Suprapubic skin (tissue), 4 donors: ENCODE results near the gene TMC7. TPM values are rescaled to one million over a fixed set of nuclear protein-coding genes. Genes with fewer than 3 reads are reported as not detected.

Source experiments
- DNase-seq, 2 donors: peaks; one replicate each; pipeline ENCODE4 v3.0.0-alpha.2; 2019; ENCODE audit warnings: low spot score in 2 of 2
- H3K27ac ChIP-seq: fragments of 200-600 bp; sonication (generic); one replicate; pipeline ENCODE4 v1.5.1; 2019
- H3K27me3 ChIP-seq: fragments of 200-600 bp; sonication (generic); one replicate; pipeline ENCODE4 v1.5.1; 2019
- H3K36me3 ChIP-seq: fragments of 200-600 bp; sonication (generic); one replicate; pipeline ENCODE4 v1.5.1; 2019
- H3K4me1 ChIP-seq: fragments of 200-600 bp; sonication (generic); one replicate; pipeline ENCODE4 v1.5.1; 2019
- H3K4me3 ChIP-seq: fragments of 200-600 bp; sonication (generic); one replicate; pipeline ENCODE4 v1.5.1; 2019; ENCODE audit warnings: mild to moderate bottlenecking
- H3K9me3 ChIP-seq: fragments of 200-600 bp; sonication (generic); one replicate; pipeline ENCODE4 v1.5.1; 2019
- CTCF ChIP-seq, 2 donors: fragments of 200-600 bp in 1 of 2; fragments of 450-650 bp in 1 of 2; sonication (generic) in 1 of 2; IDR thresholded peaks; one replicate each; pipeline ENCODE4 v1.5.1; 2016 to 2019; ENCODE audit warnings: antibody characterized with exemption in 2 of 2, mild to moderate bottlenecking in 1 of 2, moderate library complexity in 1 of 2
- EP300 ChIP-seq: sonication (generic); formaldehyde crosslinking; IDR thresholded peaks from one replicate; pipeline ENCODE4 v1.6.1; 2017; ENCODE audit warnings: antibody characterized with exemption
- POLR2A ChIP-seq, 2 donors: fragments of 450-650 bp; IDR thresholded peaks; one replicate each; pipeline ENCODE4 v1.6.1; 2017; ENCODE audit warnings: antibody characterized with exemption in 2 of 2, mild to moderate bottlenecking in 2 of 2, moderate library complexity in 2 of 2
- POLR2AphosphoS5 ChIP-seq, 3 donors: sonication (generic); formaldehyde crosslinking; IDR thresholded peaks; one replicate each; pipeline ENCODE4 v1.6.1; 2017; ENCODE audit warnings: antibody characterized with exemption in 3 of 3
- WGBS: methylation state at CpG from one replicate; pipeline ENCODE4 v1.1.5; 2018; 5-methylcytosine and 5-hydroxymethylcytosine counted together
- total RNA-seq, 4 donors: library from RNA; depleted of rRNA; stranded (reverse); fragments of >200 nt; gene quantifications; one replicate each; pipeline ENCODE4 v1.1.0, GENCODE V29; 2016

TMC7 gene
- total RNA-seq, 4 donors from 2014 or later: 0.52 to 2.7 (median 1.6) TPM

GRCh38 chr16:19021747-19022146, 38.0 kb downstream of the TMC7 start:
- no peaks in the 10 kb centered on the region for H3K9me3 ChIP-seq
- H3K36me3 ChIP-seq: peaks cover 3% of the 10 kb centered on the region
- no peak for TF ChIP-seq EP300
- TF ChIP-seq POLR2A (IDR thresholded peaks at IDR 0.05): no peak
- TF ChIP-seq POLR2AphosphoS5 (IDR thresholded peaks at IDR 0.05): no peak
- TF ChIP-seq CTCF (IDR thresholded peaks at IDR 0.05): no peak
- no peak for DNase-seq
- no peaks in the 10 kb centered on the region for H3K4me1 ChIP-seq
- no peaks in the 10 kb centered on the region for H3K27me3 ChIP-seq
- H3K4me3 ChIP-seq: no peak overlapping the region
- no peak overlapping the region for H3K27ac ChIP-seq
- 91% methylated on average over 4 of the region's 4 CpGs for WGBS

GRCh38 chr16:19027416-19027815, 43.7 kb downstream of the TMC7 start:
- Histone ChIP-seq H3K4me3 (no peak overlapping the region), H3K9me3 (no peaks in the 10 kb centered on the region), H3K27me3 (no peaks in the 10 kb centered on the region), H3K4me1 (peaks cover 3% of the 10 kb centered on the region), H3K27ac (no peak overlapping the region), H3K36me3 (no peaks in the 10 kb centered on the region)
- no peak for DNase-seq
- 32% methylated on average over 3 of the region's 3 CpGs for WGBS
- TF ChIP-seq EP300: no peak
- no peak for TF ChIP-seq POLR2A (IDR thresholded peaks at IDR 0.05)
- TF ChIP-seq CTCF (IDR thresholded peaks at IDR 0.05): no peak
- TF ChIP-seq POLR2AphosphoS5 (IDR thresholded peaks at IDR 0.05): no peak

GRCh38 chr16:19029980-19030379, 46.2 kb downstream of the TMC7 start:
- Histone ChIP-seq H3K4me1 (peaks cover 3% of the 10 kb centered on the region), H3K36me3 (no peaks in the 10 kb centered on the region), H3K27me3 (no peaks in the 10 kb centered on the region), H3K9me3 (no peaks in the 10 kb centered on the region), H3K27ac (no peak overlapping the region), H3K4me3 (no peak overlapping the region)
- WGBS: 81% methylated on average over 6 of the region's 6 CpGs
- no peak for DNase-seq
- TF ChIP-seq POLR2AphosphoS5 (IDR thresholded peaks at IDR 0.05) (no peak), POLR2A (IDR thresholded peaks at IDR 0.05) (no peak), CTCF (IDR thresholded peaks at IDR 0.05) (no peak)

GRCh38 chr16:19031738-19032137, 48.0 kb downstream of the TMC7 start:
- TF ChIP-seq POLR2A (IDR thresholded peaks at IDR 0.05) (no peak), EP300 (no peak)
- no peaks in the 10 kb centered on the region for H3K27me3 ChIP-seq
- H3K4me3 ChIP-seq: no peak overlapping the region
- H3K27ac ChIP-seq: no peak overlapping the region
- DNase-seq: no peak
- no peaks in the 10 kb centered on the region for H3K36me3 ChIP-seq
- H3K9me3 ChIP-seq: peaks cover 5% of the 10 kb centered on the region
- 69% methylated on average over 4 of the region's 4 CpGs for WGBS
- peaks cover 3% of the 10 kb centered on the region for H3K4me1 ChIP-seq

- no peak overlapping the region for H3K27ac ChIP-seq
- 92% methylated on average over 1 of the region's 1 CpG for WGBS
- H3K4me3 ChIP-seq: no peak overlapping the region
- TF ChIP-seq CTCF (IDR thresholded peaks at IDR 0.05): no peak
- no peaks in the 10 kb centered on the region for H3K4me1 ChIP-seq
- H3K9me3 ChIP-seq: peaks cover 5% of the 10 kb centered on the region
- no peak for DNase-seq
- H3K36me3 ChIP-seq: no peaks in the 10 kb centered on the region
- H3K27me3 ChIP-seq: no peaks in the 10 kb centered on the region
Observed at GRCh38 chr16:19033761-19034160, 50.0 kb downstream of the TMC7 start.

GRCh38 chr16:19040400-19040799, 56.7 kb downstream of the TMC7 start:
- peaks cover 5% of the 10 kb centered on the region for H3K9me3 ChIP-seq
- WGBS: 78% methylated on average over 2 of the region's 2 CpGs
- no peaks in the 10 kb centered on the region for H3K36me3 ChIP-seq
- no peak overlapping the region for H3K27ac ChIP-seq
- no peak for DNase-seq
- no peaks in the 10 kb centered on the region for H3K4me1 ChIP-seq
- H3K4me3 ChIP-seq: no peak overlapping the region
- H3K27me3 ChIP-seq: no peaks in the 10 kb centered on the region
- no peak for TF ChIP-seq EP300
- TF ChIP-seq POLR2AphosphoS5 (IDR thresholded peaks at IDR 0.05): no peak
- TF ChIP-seq POLR2A (IDR thresholded peaks at IDR 0.05): no peak
- no peak for TF ChIP-seq CTCF (IDR thresholded peaks at IDR 0.05)
